GM06990 (cell line): ENCODE results near the gene MRPS5.
A peak's percentile ranks its signal among the peaks of the same experiment; 100 is the strongest.

ENCODE experiments used
- DNase-seq: peaks from one replicate; pipeline ENCODE4 v3.0.0-alpha.2; 2011; ENCODE audit not compliant: insufficient read length; ENCODE audit errors: extremely low read depth
- H3K27me3 ChIP-seq: replicated peaks from 2 replicates; pipeline ENCODE4 v1.6.0; 2011; ENCODE audit warnings: low read length; ENCODE audit not compliant: control insufficient read depth, insufficient read depth
- H3K36me3 ChIP-seq: 2 replicates; pipeline ENCODE4 v1.5.1; 2011; ENCODE audit warnings: low read length; ENCODE audit not compliant: control insufficient read depth, insufficient read depth
- H3K4me3 ChIP-seq: replicated peaks from 2 replicates; pipeline ENCODE4 v1.5.1; 2011; ENCODE audit warnings: low read depth, mild to moderate bottlenecking, control low read depth, low read length
- TF ChIP-seq, protein P1 (sequence below): IDR thresholded peaks from 2 replicates; pipeline ENCODE4 v1.5.1; 2011; ENCODE audit warnings: low read length, control low read depth, mild to moderate bottlenecking, inconsistent platforms; ENCODE audit not compliant: insufficient read depth, poor library complexity, severe bottlenecking

Gene MRPS5

DNA sequence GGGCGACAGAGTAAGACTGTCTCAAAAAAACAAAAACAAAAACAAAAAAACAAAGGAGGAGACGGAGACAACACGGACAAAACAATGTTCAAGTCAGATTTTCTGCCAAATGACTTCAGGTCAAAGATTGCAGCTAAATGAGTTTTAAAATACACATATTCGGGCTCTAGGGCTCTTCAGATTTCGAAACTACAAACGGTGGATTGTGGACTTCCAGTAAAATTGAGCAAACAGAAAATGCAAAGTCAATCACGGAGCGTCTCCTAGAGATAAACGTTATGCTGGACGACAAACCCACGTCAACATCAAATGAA lies 558 bp downstream of the MRPS5 start:
- Histone ChIP-seq H3K27me3 (no peaks in the 10 kb centered on the region), H3K36me3 (no peaks in the 10 kb centered on the region), H3K4me3 (peak overlapping the region; percentile 97)
- TF ChIP-seq, protein P1, sequence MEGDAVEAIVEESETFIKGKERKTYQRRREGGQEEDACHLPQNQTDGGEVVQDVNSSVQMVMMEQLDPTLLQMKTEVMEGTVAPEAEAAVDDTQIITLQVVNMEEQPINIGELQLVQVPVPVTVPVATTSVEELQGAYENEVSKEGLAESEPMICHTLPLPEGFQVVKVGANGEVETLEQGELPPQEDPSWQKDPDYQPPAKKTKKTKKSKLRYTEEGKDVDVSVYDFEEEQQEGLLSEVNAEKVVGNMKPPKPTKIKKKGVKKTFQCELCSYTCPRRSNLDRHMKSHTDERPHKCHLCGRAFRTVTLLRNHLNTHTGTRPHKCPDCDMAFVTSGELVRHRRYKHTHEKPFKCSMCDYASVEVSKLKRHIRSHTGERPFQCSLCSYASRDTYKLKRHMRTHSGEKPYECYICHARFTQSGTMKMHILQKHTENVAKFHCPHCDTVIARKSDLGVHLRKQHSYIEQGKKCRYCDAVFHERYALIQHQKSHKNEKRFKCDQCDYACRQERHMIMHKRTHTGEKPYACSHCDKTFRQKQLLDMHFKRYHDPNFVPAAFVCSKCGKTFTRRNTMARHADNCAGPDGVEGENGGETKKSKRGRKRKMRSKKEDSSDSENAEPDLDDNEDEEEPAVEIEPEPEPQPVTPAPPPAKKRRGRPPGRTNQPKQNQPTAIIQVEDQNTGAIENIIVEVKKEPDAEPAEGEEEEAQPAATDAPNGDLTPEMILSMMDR, result no peak
- DNase-seq, result no peak

DNA sequence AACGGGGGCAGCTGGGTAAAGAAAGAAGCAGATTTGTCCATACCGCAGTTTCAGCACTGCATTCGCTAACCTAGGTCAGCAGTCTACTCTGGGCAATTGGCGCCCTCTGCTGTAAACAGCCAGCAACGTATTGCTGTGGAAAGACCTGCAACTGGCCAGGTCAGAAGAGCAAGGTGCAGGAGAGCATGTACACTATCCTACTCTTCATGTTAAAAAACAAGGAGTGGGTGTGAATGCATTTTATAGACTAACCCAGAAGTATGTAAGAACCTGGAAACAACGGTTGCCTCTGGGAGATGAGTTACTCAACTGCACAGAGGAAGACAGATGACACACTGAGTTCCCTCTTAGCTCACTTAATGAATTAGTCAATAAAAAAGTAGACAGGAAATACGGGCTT lies 6.2 kb downstream of the MRPS5 start:
- H3K4me3 ChIP-seq, result no peak overlapping the region
- H3K27me3 ChIP-seq, result no peaks in the 10 kb centered on the region
- DNase-seq, result peak; percentile 16
- H3K36me3 ChIP-seq, result no peaks in the 10 kb centered on the region; the same call in none of the 2 replicates
- TF ChIP-seq, protein P1, result peak; percentile 83

DNA sequence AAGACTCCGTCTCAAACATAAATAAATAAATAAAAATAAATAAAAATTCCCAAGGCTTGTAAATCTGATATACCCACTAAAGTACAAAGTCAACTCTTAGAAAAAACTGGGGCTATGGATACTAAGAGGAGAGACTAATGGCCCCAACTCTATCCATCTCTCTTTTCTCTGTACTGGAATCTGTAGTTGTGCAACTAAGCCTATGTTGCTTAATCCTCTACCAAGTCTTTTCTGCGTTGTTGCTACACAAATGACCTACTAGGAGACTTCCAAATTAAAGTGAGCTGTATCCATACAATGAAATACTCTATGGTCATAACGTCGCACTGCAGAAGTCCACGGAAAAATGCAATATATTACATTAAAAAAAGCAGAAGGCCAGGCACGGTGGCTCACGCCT lies 8.1 kb downstream of the MRPS5 start:
- Histone ChIP-seq H3K27me3 (no peaks in the 10 kb centered on the region), H3K36me3 (peaks cover 3% of the 10 kb centered on the region), H3K4me3 (no peak overlapping the region)
- TF ChIP-seq, protein P1, result no peak
- DNase-seq, result no peak

DNA sequence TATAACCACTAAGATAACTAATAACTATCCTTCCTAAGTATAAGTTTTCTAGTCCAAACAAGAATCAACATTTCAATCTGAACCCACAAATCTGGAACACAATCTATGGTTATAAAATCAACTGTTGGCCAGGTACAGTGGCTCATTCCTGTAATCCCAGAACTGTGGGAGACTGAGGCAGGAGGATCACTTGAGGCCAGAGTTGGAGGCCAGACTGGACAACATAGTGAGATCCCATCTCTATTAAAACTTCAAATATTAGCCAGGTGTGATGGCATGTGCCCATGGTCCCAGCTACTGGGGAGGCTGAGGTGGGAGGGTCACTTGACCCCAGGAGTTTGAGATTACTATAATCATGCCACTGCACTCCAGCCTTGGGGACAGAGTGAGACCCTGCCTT lies 11.2 kb downstream of the MRPS5 start:
- Histone ChIP-seq H3K4me3 (no peak overlapping the region), H3K27me3 (no peaks in the 10 kb centered on the region), H3K36me3 (peaks cover 19% of the 10 kb centered on the region)
- DNase-seq, result no peak
- TF ChIP-seq, protein P1, result no peak

DNA sequence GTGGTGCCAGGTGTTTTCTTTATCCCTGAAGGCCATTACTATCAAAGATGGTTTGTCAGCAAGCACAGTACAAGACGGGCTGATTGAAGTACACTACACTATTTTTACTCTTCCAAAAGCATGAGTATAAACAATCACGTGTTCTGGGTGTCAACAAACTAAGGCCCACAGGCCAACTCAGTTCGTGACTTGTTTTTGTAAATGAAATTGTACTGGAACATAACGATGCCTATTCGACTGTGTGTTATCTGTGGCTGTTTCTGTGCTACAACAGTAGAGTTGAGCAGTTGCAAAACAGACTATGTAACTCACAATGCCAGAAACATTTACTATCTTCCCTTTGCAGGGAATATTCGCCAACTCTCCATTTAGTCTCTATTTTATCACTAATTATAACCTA lies 12.3 kb downstream of the MRPS5 start:
- Histone ChIP-seq H3K4me3 (no peak overlapping the region), H3K27me3 (no peaks in the 10 kb centered on the region), H3K36me3 (peaks cover 24% of the 10 kb centered on the region)
- DNase-seq, result no peak
- TF ChIP-seq, protein P1, result no peak

DNA sequence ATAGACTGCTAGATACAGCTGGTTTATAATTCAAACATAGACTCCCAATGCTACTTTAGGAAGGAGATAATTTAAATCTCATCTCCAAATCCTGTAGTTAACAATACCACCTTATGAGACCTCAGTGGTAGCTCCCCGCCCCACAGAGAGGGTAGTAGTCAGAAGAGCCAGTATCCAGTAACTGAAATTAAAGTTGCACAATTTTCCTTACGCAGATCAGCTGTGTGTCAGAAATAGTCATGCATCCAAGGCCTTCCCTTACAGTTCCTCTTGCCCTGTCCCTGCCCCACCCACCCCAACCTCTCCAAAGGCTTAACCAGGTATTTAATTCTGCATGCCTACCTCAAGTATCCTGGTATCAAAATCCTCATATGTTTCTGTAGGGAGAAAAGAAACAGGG lies 15.5 kb downstream of the MRPS5 start:
- Histone ChIP-seq H3K4me3 (no peak overlapping the region), H3K36me3 (peaks cover 26% of the 10 kb centered on the region), H3K27me3 (no peaks in the 10 kb centered on the region)
- TF ChIP-seq, protein P1, result no peak
- DNase-seq, result no peak
